CD14-positive monocyte (primary cell): ENCODE data around the gene STAT3. TPM values are rescaled to one million over a fixed set of nuclear protein-coding genes. Genes with fewer than 3 reads are reported as not detected.

Experiments
- DNase-seq, 3 donors: peaks; one replicate each; pipeline ENCODE4 v3.0.0-alpha.2; 2011 to 2022
- H2AFZ ChIP-seq: 2 replicates; pipeline ENCODE4 v1.6.0; 2012; ENCODE audit warnings: mild to moderate bottlenecking, low read depth, low read length, inconsistent platforms; ENCODE audit not compliant: insufficient read depth, poor library complexity, severe bottlenecking
- H3K27ac ChIP-seq, 2 donors: 1 replicate in 1 of 2; 2 replicates in 1 of 2; pipeline ENCODE4 v1.5.1; 2012 to 2013; ENCODE audit warnings: low read length in 2 of 2, control low read depth in 1 of 2, inconsistent platforms in 1 of 2, low read depth in 1 of 2, mild to moderate bottlenecking in 1 of 2
- H3K27me3 ChIP-seq, 2 donors: one replicate each; pipeline versions ENCODE4 v1.6.0 to v1.6.1; 2011 to 2013; ENCODE audit warnings: low read length in 2 of 2; ENCODE audit not compliant: control insufficient read depth in 2 of 2, insufficient read depth in 2 of 2
- H3K36me3 ChIP-seq, 2 donors: replicated peaks in 1 of 2; 1 replicate in 1 of 2; 2 replicates in 1 of 2; pipeline versions ENCODE4 v1.5.1 to v1.6.1; 2012 to 2013; ENCODE audit warnings: low read length in 2 of 2, control low read depth in 1 of 2, inconsistent platforms in 1 of 2, mild to moderate bottlenecking in 1 of 2; ENCODE audit not compliant: insufficient read depth in 2 of 2, control insufficient read depth in 1 of 2
- H3K4me1 ChIP-seq, 2 donors: 1 replicate in 1 of 2; 2 replicates in 1 of 2; pipeline versions ENCODE4 v1.5.1 to v1.6.1; 2012 to 2013; ENCODE audit warnings: low read length in 2 of 2, control low read depth in 1 of 2, inconsistent platforms in 1 of 2, mild to moderate bottlenecking in 1 of 2, moderate library complexity in 1 of 2; ENCODE audit not compliant: insufficient read depth in 2 of 2, control insufficient read depth in 1 of 2
- H3K4me2 ChIP-seq: replicated peaks from 2 replicates; pipeline ENCODE3; 2012; ENCODE audit warnings: low read length, moderate library complexity, mild to moderate bottlenecking; ENCODE audit not compliant: poor library complexity, severe bottlenecking; ENCODE audit errors: extremely low read depth
- H3K4me3 ChIP-seq, 3 experiments: fragments of 200-600 bp in 1 of 3; sonication (generic) in 1 of 3; replicated peaks in 1 of 3; 1 replicate in 2 of 3; 2 replicates in 1 of 3; pipeline ENCODE4 v1.5.1; 2011 to 2013; ENCODE audit warnings: low read length in 3 of 3, mild to moderate bottlenecking in 3 of 3, control low read depth in 2 of 3, low read depth in 2 of 3, inconsistent platforms in 1 of 3, moderate library complexity in 1 of 3
- H3K79me2 ChIP-seq: 2 replicates; pipeline ENCODE4 v1.6.0; 2012; ENCODE audit warnings: mild to moderate bottlenecking, control low read depth, inconsistent platforms, low read length, moderate library complexity; ENCODE audit not compliant: insufficient read depth
- H3K9ac ChIP-seq: 2 replicates; pipeline ENCODE4 v1.6.0; 2017; ENCODE audit warnings: low read length, mild to moderate bottlenecking; ENCODE audit not compliant: insufficient read depth, poor library complexity, severe bottlenecking
- H3K9me3 ChIP-seq, 2 donors: replicated peaks in 1 of 2; 1 replicate in 1 of 2; 2 replicates in 1 of 2; pipeline versions ENCODE4 v1.5.1 to v1.6.1; 2012 to 2013; ENCODE audit warnings: low read length in 2 of 2, control low read depth in 1 of 2; ENCODE audit not compliant: control insufficient read depth in 1 of 2, insufficient read depth in 1 of 2
- H4K20me1 ChIP-seq: 2 replicates; pipeline ENCODE4 v1.6.0; 2012; ENCODE audit warnings: mild to moderate bottlenecking, low read length, control low read depth, moderate library complexity; ENCODE audit not compliant: insufficient read depth
- H3K27ac Mint-ChIP-seq, 7 donors: one replicate each; pipeline ENCODE4 v1.8.0; 2020; ENCODE audit warnings: mild to moderate bottlenecking in 7 of 7, mixed read lengths in 7 of 7, moderate library complexity in 6 of 7, inconsistent platforms in 2 of 7
- H3K27me3 Mint-ChIP-seq, 3 donors: one replicate each; pipeline ENCODE4 v1.8.0; 2021 to 2022; ENCODE audit warnings: low read depth in 3 of 3, mild to moderate bottlenecking in 3 of 3, mixed read lengths in 3 of 3, moderate library complexity in 3 of 3, inconsistent platforms in 1 of 3
- H3K36me3 Mint-ChIP-seq, 2 donors: one replicate each; pipeline ENCODE4 v1.8.0; 2020; ENCODE audit warnings: mixed read lengths in 2 of 2, inconsistent platforms in 1 of 2, mild to moderate bottlenecking in 1 of 2
- H3K4me1 Mint-ChIP-seq: one replicate; pipeline ENCODE4 v1.8.0; 2020; ENCODE audit warnings: mild to moderate bottlenecking, mixed read lengths
- H3K4me3 Mint-ChIP-seq, 2 donors: one replicate each; pipeline ENCODE4 v1.8.0; 2020; ENCODE audit warnings: mild to moderate bottlenecking in 2 of 2, mixed read lengths in 2 of 2, moderate library complexity in 1 of 2
- H3K9me3 Mint-ChIP-seq, 7 donors: one replicate each; pipeline ENCODE4 v1.8.0; 2020 to 2022; ENCODE audit warnings: mixed read lengths in 7 of 7, mild to moderate bottlenecking in 6 of 7, moderate library complexity in 6 of 7, inconsistent platforms in 2 of 7
- CTCF ChIP-seq: fragments of 200-600 bp; IDR thresholded peaks from one replicate; pipeline ENCODE4 v1.8.0; 2022; ENCODE audit warnings: antibody characterized with exemption, mild to moderate bottlenecking
- WGBS: methylation state at CpG from one replicate; pipeline ENCODE4 v1.1.5; 2013; ENCODE audit warnings: missing lambda C conversion rate; ENCODE audit not compliant: insufficient coverage; 5-methylcytosine and 5-hydroxymethylcytosine counted together
- intact Hi-C, 2 donors: fragments of 100-400 bp; cut with micrococcal nuclease; formaldehyde crosslinking; loops; one replicate each; pipeline versions ENCODE4 v1.15.0 to v1.15.1; 2023
- polyA plus RNA-seq, 3 donors: library from polyadenylated mRNA; depleted of rRNA in 1 of 3; unstranded in 2 of 3; stranded (reverse) in 1 of 3; fragments of 300-500 nt in 2 of 3; fragments of >200 nt in 1 of 3; fragmentation: Illumina TruSeq in 2 of 3; gene quantifications; 1 replicate in 2 of 3; 2 replicates in 1 of 3; pipeline ENCODE4 v1.2.3, GENCODE V29; 2012 to 2021

Gene STAT3
- polyA plus RNA-seq, 3 donors, result 73.0 to 155 (median 110) TPM

GRCh38 chr17:42286411-42287221 lies 101.6 kb downstream of the STAT3 start:
- Mint-ChIP-seq H3K36me3 (peaks cover 14 to 20% of the 10 kb centered on the region in 2 donors), H3K4me3 (peak overlapping the region; percentile 92 to 94), H3K9me3 (no peaks in the 10 kb centered on the region), H3K27me3 (peaks cover 0 to 4% (median 0%) of the 10 kb centered on the region in 3 donors), H3K4me1 (peaks cover 49% of the 10 kb centered on the region), H3K27ac (peak overlapping the region; percentile 91 to 97 (median 94))
- no peak overlapping the region for H3K9ac ChIP-seq
- TF ChIP-seq CTCF, result no peak
- WGBS, result 0% methylated on average over 2 of the region's 5 CpGs
- no peaks in the 10 kb centered on the region for H3K9me3 ChIP-seq
- H3K27me3 ChIP-seq, result no peaks in the 10 kb centered on the region
- peaks cover 43% of the 10 kb centered on the region for H3K79me2 ChIP-seq
- H3K4me1 ChIP-seq, result peaks cover 42 to 52% of the 10 kb centered on the region in 2 donors
- H3K4me2 ChIP-seq, result peak overlapping the region; percentile 98
- peak overlapping the region; percentile 81 for H2AFZ ChIP-seq
- peaks cover 7 to 13% of the 10 kb centered on the region in 2 donors for H3K36me3 ChIP-seq
- H4K20me1 ChIP-seq, result peaks cover 35% of the 10 kb centered on the region
- peak overlapping the region; percentile 78 to 81 for H3K27ac ChIP-seq
- H3K4me3 ChIP-seq, result peak overlapping the region; percentile 53 to 89 (median 87)
- intact Hi-C loops, result loop anchor here (5.0 kb wide), 2 partner anchors 39 to 64 kb away; no protein-coding TSS in a partner anchor
- peak in 1 of 3 donors; percentile 41 for DNase-seq

GRCh38 chr17:42285346-42286050 lies 102.7 kb downstream of the STAT3 start:
- no peak overlapping the region for H2AFZ ChIP-seq
- H4K20me1 ChIP-seq, result peaks cover 23% of the 10 kb centered on the region
- H3K27ac Mint-ChIP-seq, result peak overlapping the region in 2 of 7 donors; percentile 50 to 66
- no peak for DNase-seq
- H3K9ac ChIP-seq, result no peak overlapping the region
- H3K4me3 Mint-ChIP-seq, result no peak overlapping the region
- H3K27ac ChIP-seq, result no peak overlapping the region
- peaks cover 0 to 2% of the 10 kb centered on the region in 2 donors for H3K36me3 ChIP-seq
- no peaks in the 10 kb centered on the region for H3K27me3 ChIP-seq
- H3K4me1 Mint-ChIP-seq, result peaks cover 40% of the 10 kb centered on the region
- no peaks in the 10 kb centered on the region for H3K9me3 ChIP-seq
- no peaks in the 10 kb centered on the region for H3K9me3 Mint-ChIP-seq
- H3K79me2 ChIP-seq, result peaks cover 32% of the 10 kb centered on the region
- no peak for TF ChIP-seq CTCF
- 100% methylated on average over 1 of the region's 11 CpGs for WGBS
- H3K36me3 Mint-ChIP-seq, result peaks cover 5 to 9% of the 10 kb centered on the region in 2 donors
- intact Hi-C loops, result loop anchor here (5.0 kb wide), 2 partner anchors 38 to 63 kb away; no protein-coding TSS in a partner anchor
- no peak overlapping the region for H3K4me2 ChIP-seq
- H3K27me3 Mint-ChIP-seq, result peaks cover 0 to 4% (median 0%) of the 10 kb centered on the region in 3 donors
- peaks cover 41 to 49% of the 10 kb centered on the region in 2 donors for H3K4me1 ChIP-seq
- no peak overlapping the region for H3K4me3 ChIP-seq
